BLaER1 treated with 17β-estradiol and CSF1 and Interleukin-3, amounts not matched to agents 10 nM and 100 nM (cell line): ENCODE results near the gene PYCR2.
A peak's percentile ranks its signal among the peaks of the same experiment; 100 is the strongest.

Source experiments
- H3K27ac ChIP-seq, 11 experiments: shearing (Covaris generic); formaldehyde crosslinking; 2 replicates each; pipeline ENCODE4 v1.8.1; 2022
- H3K27me3 ChIP-seq, 11 experiments: shearing (Covaris generic); formaldehyde crosslinking; 2 replicates each; pipeline ENCODE4 v1.8.1; 2022
- H3K36me3 ChIP-seq, 11 experiments: shearing (Covaris generic); formaldehyde crosslinking; 2 replicates each; pipeline ENCODE4 v1.8.1; 2022
- H3K4me1 ChIP-seq, 10 experiments: shearing (Covaris generic); formaldehyde crosslinking; 2 replicates each; pipeline ENCODE4 v1.8.1; 2022
- H3K4me2 ChIP-seq, 11 experiments: shearing (Covaris generic); formaldehyde crosslinking; 2 replicates each; pipeline ENCODE4 v1.8.1; 2022
- H3K4me3 ChIP-seq, 10 experiments: shearing (Covaris generic); formaldehyde crosslinking; 2 replicates each; pipeline ENCODE4 v1.8.1; 2022
- H3K9ac ChIP-seq, 11 experiments: shearing (Covaris generic); formaldehyde crosslinking; 2 replicates each; pipeline ENCODE4 v1.8.1; 2022
- H3K9me3 ChIP-seq, 11 experiments: shearing (Covaris generic); formaldehyde crosslinking; replicated peaks in 1 of 11; 2 replicates each; pipeline ENCODE4 v1.8.1; 2022
- H4K20me1 ChIP-seq, 11 experiments: shearing (Covaris generic); formaldehyde crosslinking; 2 replicates each; pipeline ENCODE4 v1.8.1; 2022
- Cebpa-rat ChIP-seq, 11 experiments: shearing (Covaris generic); IDR thresholded peaks; 2 replicates each; pipeline ENCODE4 v1.8.1; 2022

PYCR2 gene

DNA sequence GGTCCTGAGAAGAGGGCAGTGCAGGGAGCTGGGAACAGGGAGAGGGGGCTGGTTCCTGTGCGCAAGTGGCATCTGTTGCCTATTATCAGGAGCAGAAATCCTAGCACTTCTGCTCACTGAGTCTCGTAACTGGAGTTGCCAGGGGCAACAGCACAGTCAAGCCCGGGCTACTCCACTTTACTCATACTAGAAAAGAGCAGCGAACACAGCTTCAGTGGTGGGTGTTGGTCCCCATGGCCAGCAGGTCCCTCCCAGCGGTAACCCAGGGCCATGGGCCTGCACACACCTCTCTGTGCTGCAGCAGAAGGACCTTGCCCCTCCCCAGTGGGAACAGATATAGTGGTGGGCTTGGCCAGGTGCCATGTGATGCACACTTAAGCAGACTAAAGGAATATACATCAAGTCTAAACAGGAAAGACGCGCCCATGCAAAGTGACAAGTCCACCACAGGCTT is 8.5 kb downstream of the PYCR2 start:
- Histone ChIP-seq H3K4me2 (no peak overlapping the region), H3K27me3 (no peaks in the 10 kb centered on the region), H3K27ac (0 out of 22 replicates have a peak overlapping the region, but pooled peaks of 1 of the 11 experiments have one; percentile 100), H3K4me3 (no peak overlapping the region), H3K9me3 (peaks cover 0 to 5% (median 0%) of the 10 kb centered on the region in 11 experiments; a peak in 1 of 22 replicates), H4K20me1 (peaks cover 0 to 11% (median 0%) of the 10 kb centered on the region in 11 experiments; a peak in 4 of 22 replicates), H3K36me3 (peaks cover 46 to 89% (median 79%) of the 10 kb centered on the region in 11 experiments), H3K9ac (no peak overlapping the region), H3K4me1 (peaks cover 14 to 27% (median 18%) of the 10 kb centered on the region in 10 experiments)
- no peak for TF ChIP-seq Cebpa-rat (IDR thresholded peaks at IDR 0.05)

DNA sequence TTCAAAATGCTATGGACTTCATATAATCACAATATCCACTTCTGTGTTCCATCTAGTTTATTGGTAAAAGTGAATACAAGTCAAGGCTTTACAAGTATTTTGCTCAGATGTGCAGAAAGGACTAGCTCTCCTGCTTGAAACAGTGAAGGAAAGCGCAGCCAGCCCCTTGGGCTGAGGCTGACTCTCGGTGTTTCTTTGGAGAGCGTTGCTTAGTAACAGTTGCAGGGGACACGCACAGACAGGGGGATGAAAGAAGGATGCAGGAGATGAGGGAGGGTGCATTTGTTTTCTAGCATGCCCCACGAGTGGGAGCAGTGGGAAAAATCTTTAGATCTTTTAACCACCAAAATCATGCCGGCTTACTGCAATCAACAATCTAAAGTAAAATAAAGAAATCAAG is 9.1 kb downstream of the PYCR2 start:
- Histone ChIP-seq H3K4me2 (no peak overlapping the region), H3K4me3 (no peak overlapping the region), H3K9me3 (peaks cover 0 to 5% (median 0%) of the 10 kb centered on the region in 11 experiments; a peak in 1 of 22 replicates), H4K20me1 (peaks cover 0 to 11% (median 0%) of the 10 kb centered on the region in 11 experiments; a peak in 4 of 22 replicates), H3K9ac (no peak overlapping the region), H3K36me3 (peaks cover 42 to 86% (median 76%) of the 10 kb centered on the region in 11 experiments), H3K4me1 (peaks cover 9 to 21% (median 12%) of the 10 kb centered on the region in 10 experiments), H3K27me3 (no peaks in the 10 kb centered on the region), H3K27ac (no peak overlapping the region)
- TF ChIP-seq Cebpa-rat (IDR thresholded peaks at IDR 0.05): no peak

DNA sequence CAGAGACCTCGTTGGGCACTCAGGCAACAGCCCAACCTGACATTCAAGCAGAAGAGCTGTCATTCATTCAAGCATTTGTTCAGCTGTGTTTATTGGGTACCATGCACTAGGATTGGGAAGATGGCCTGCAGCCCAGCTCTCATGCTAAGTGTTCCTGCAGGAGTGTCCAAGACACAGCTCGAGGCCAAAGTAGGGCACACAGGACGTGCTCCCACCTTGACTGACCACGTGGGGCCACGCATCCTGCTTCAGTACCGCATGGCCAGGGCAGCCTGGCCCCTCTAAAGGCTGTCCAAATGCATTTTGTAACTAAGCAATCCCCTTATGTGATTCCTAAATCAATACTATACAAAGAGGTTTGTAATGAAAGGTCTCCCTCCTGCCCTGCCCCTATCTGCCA is 9.7 kb downstream of the PYCR2 start:
- Histone ChIP-seq H3K9me3 (peaks cover 0 to 5% (median 0%) of the 10 kb centered on the region in 11 experiments; a peak in 1 of 22 replicates), H3K4me1 (peaks cover 5 to 15% (median 9%) of the 10 kb centered on the region in 10 experiments), H3K4me3 (no peak overlapping the region), H3K9ac (no peak overlapping the region), H3K4me2 (no peak overlapping the region), H3K27ac (no peak overlapping the region), H4K20me1 (peaks cover 0 to 8% (median 0%) of the 10 kb centered on the region in 11 experiments; a peak in 4 of 22 replicates), H3K36me3 (peaks cover 36 to 83% (median 73%) of the 10 kb centered on the region in 11 experiments), H3K27me3 (no peaks in the 10 kb centered on the region)
- no peak for TF ChIP-seq Cebpa-rat (IDR thresholded peaks at IDR 0.05)

DNA sequence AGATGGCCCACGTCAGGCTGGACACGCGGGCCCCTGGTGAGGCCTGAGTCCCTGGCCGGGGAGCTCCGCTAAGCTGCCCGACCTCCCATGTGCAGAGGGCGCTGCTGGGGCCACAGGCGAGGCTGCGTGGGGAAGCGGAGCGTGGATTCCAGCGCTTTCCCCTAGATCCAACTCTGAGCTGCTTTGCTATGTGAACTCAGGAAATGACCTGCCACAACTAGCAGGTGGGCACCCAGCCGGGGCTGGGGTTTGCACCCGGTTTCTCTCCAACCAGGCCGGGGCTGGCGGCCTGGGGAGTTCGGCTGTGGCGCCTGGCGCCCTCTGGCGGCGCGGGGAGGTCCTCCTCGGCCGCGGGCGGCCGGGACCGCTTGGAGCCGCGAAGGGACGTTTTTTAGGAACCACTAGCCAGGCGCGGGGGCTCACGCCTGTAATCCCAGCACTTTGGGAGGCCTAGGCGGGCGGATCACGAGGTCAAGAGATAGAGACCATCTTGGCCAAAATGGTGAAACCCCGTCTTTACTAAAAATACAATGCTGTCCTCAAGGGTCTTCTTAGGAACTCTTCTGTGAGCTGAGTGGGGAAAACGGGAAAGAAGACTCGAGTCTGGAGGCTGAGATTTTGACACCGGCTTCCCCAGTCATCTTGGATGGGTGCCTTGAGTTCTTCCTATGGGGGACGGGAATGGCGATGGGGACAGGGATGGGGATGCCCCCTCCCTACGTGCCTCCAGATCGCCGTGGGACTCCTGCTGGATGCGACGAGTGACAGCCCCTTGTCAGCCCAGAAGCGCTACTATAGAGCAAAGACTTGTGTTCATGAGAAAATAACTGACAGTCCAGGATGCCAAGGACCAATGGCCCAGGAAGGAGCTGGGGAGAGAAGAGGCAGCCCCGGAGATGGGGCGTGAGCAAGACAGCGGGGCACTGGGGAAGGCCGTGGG is 12.6 kb downstream of the PYCR2 start:
- H3K9ac ChIP-seq: no peak overlapping the region
- H3K4me1 ChIP-seq: peaks cover 0 to 9% (median under 1%) of the 10 kb centered on the region in 10 experiments; a peak in 8 of 20 replicates
- H3K4me2 ChIP-seq: no peak overlapping the region
- H3K9me3 ChIP-seq: peaks cover 0 to 5% (median 0%) of the 10 kb centered on the region in 11 experiments; a peak in 1 of 22 replicates
- TF ChIP-seq Cebpa-rat (IDR thresholded peaks at IDR 0.05): no peak
- no peaks in the 10 kb centered on the region for H3K27me3 ChIP-seq
- H4K20me1 ChIP-seq: peaks cover 0 to 5% (median 0%) of the 10 kb centered on the region in 11 experiments; a peak in 3 of 22 replicates
- no peak overlapping the region for H3K4me3 ChIP-seq
- H3K36me3 ChIP-seq: peaks cover 8 to 54% (median 43%) of the 10 kb centered on the region in 11 experiments
- no peak overlapping the region for H3K27ac ChIP-seq

DNA sequence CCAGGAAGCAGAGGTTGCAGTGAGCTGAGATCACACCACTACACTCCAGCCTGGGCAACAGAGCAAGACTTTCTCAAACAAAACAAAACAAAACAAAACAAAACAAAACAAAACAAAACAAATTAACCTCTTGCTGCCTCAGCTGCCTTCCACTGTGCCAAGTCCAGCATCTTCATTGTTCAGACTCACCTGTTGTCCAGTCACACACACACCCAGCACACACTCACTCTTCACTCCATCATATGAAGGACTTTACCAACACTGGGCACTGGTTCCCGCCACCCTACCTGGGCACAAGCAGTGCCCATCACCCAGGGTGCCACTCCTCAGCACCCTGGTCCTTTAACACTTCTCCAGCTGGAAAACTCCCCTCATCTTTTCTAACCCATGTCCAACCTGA is 14.6 kb downstream of the PYCR2 start:
- Histone ChIP-seq H3K27ac (no peak overlapping the region), H3K9ac (no peak overlapping the region), H3K4me2 (0 out of 22 replicates have a peak overlapping the region, but pooled peaks of 1 of the 11 experiments have one; percentile 12), H3K36me3 (peaks cover 5 to 34% (median 28%) of the 10 kb centered on the region in 11 experiments; a peak in 17 of 22 replicates), H3K27me3 (no peaks in the 10 kb centered on the region), H3K4me3 (no peak overlapping the region), H3K9me3 (peaks cover 0 to 5% (median 0%) of the 10 kb centered on the region in 11 experiments; a peak in 1 of 22 replicates), H4K20me1 (no peaks in the 10 kb centered on the region), H3K4me1 (peaks cover 0 to 16% (median 4%) of the 10 kb centered on the region in 10 experiments; a peak in 7 of 20 replicates)
- no peak for TF ChIP-seq Cebpa-rat (IDR thresholded peaks at IDR 0.05)

DNA sequence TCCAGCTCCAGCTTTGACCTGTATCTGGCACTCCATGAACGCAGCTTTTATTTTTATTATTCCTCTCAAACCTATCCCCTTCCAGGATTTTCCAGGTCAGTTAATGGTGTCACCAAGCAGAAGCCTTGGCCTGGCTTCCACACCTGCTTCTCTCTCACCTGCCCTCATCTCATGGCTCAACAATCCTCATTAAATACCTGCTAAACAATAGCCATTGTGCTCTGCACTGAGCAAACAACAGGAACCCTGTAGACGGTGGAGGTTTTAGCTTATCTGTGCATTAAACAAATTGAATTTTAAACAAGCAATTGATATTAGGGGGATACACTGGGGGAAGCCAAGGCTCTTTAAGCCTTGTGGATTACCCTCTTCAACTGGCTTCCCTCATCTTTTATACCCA is 15.3 kb downstream of the PYCR2 start:
- Histone ChIP-seq H4K20me1 (no peaks in the 10 kb centered on the region), H3K9me3 (peaks cover 0 to 5% (median 0%) of the 10 kb centered on the region in 11 experiments; a peak in 1 of 22 replicates), H3K27ac (no peak overlapping the region), H3K27me3 (no peaks in the 10 kb centered on the region), H3K9ac (no peak overlapping the region), H3K36me3 (peaks cover 3 to 28% (median 22%) of the 10 kb centered on the region in 11 experiments; a peak in 14 of 22 replicates), H3K4me1 (peaks cover 0 to 16% (median 4%) of the 10 kb centered on the region in 10 experiments; a peak in 7 of 20 replicates), H3K4me3 (no peak overlapping the region), H3K4me2 (no peak overlapping the region)
- TF ChIP-seq Cebpa-rat (IDR thresholded peaks at IDR 0.05): no peak

DNA sequence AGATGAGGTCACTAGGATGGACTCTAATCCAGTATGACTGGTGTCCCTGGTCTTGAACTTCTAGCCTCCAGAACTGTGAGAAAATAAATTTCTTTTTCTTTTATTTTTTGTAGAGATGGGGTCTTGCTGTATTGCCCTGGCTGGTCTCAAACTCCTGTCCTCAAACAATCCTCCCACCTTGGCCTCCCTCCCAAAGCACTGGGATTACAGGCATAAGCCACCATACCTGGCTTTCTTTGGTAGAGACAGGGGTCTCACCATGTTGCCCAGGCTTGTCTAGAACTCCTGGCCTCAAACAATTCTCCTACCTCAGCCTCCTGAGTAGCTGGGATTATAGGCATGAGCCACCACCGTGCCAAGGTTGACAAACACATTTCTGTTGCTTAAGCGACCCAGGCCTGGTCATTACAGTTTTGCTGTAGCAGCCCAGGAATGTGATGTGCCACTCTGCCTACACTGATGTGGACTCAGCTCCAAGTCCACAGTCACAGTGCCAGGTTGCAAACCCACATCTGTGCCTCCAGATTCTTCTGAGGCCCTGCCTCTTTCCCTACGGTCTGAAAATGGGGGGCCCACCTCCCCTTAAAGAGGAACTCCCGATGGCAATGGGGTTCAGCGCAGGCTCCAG is 15.9 kb downstream of the PYCR2 start:
- no peak for TF ChIP-seq Cebpa-rat (IDR thresholded peaks at IDR 0.05)
- Histone ChIP-seq H3K27me3 (no peaks in the 10 kb centered on the region), H3K27ac (no peak overlapping the region), H3K4me3 (no peak overlapping the region), H4K20me1 (no peaks in the 10 kb centered on the region), H3K9me3 (peaks cover 0 to 5% (median 0%) of the 10 kb centered on the region in 11 experiments; a peak in 1 of 22 replicates), H3K4me1 (peaks cover 0 to 16% (median 4%) of the 10 kb centered on the region in 10 experiments; a peak in 7 of 20 replicates), H3K36me3 (peaks cover 0 to 22% (median 16%) of the 10 kb centered on the region in 11 experiments; a peak in 13 of 22 replicates), H3K9ac (no peak overlapping the region), H3K4me2 (no peak overlapping the region)

DNA sequence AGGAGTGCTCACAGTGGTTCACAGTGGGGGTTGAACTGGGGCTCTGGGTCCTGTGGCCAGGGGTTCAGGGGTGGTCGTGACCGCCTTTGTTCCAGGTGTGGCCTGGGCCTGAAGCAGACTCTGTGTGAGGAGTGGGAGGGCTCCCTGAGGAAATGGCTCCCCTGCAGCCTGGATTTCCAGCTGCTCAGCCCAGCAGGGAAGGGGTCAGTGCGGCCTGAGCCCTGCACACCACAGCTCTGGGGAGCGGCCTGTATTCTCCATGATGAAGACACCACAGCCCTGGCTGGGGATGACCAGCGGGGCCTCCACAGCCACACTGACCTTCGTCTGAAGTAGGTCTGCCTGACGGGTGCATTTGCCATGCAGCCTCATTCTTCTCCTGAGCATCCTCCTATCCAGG is 16.7 kb downstream of the PYCR2 start:
- H3K4me1 ChIP-seq: peaks cover 0 to 16% (median 4%) of the 10 kb centered on the region in 10 experiments; a peak in 7 of 20 replicates
- peaks cover 0 to 14% (median 12%) of the 10 kb centered on the region in 11 experiments; a peak in 10 of 22 replicates for H3K36me3 ChIP-seq
- peaks cover 0 to 5% (median 0%) of the 10 kb centered on the region in 11 experiments; a peak in 1 of 22 replicates for H3K9me3 ChIP-seq
- H3K4me3 ChIP-seq: no peak overlapping the region
- H3K27me3 ChIP-seq: no peaks in the 10 kb centered on the region
- no peak for TF ChIP-seq Cebpa-rat (IDR thresholded peaks at IDR 0.05)
- H3K4me2 ChIP-seq: no peak overlapping the region
- H4K20me1 ChIP-seq: no peaks in the 10 kb centered on the region
- H3K27ac ChIP-seq: no peak overlapping the region
- no peak overlapping the region for H3K9ac ChIP-seq
